ENCODE results near the gene SYCP3. TPM values are rescaled to one million over a fixed set of nuclear protein-coding genes. Genes with fewer than 3 reads are reported as not detected.
A peak's percentile ranks its signal among the peaks of the same experiment; 100 is the strongest.

SYCP3 gene
- total and polyA plus RNA-seq, 4 donors: 0.05 to 1.2 (median 0.67) TPM

- DNase-seq: no peak
- Histone ChIP-seq H3K9me3 (ENCODE audit: control insufficient read depth in 4 of 4, insufficient read depth in 3 of 4, low read length in 3 of 4) (no peaks in the 10 kb centered on the region), H3K27ac (ENCODE audit: low read depth in 1 of 2, low read length in 1 of 2) (no peak overlapping the region), H3K4me3 (no peak overlapping the region), H3K27me3 (ENCODE audit: control insufficient read depth in 3 of 3, insufficient read depth in 3 of 3, low read length in 2 of 3) (no peaks in the 10 kb centered on the region), H3K36me3 (ENCODE audit: control insufficient read depth in 4 of 4, insufficient read depth in 4 of 4, low read length in 4 of 4) (no peaks in the 10 kb centered on the region), H3K9ac (ENCODE audit: insufficient read depth in 1 of 2, low read length in 2 of 2) (no peak overlapping the region), H3K4me1 (ENCODE audit: control insufficient read depth in 5 of 5, insufficient read depth in 5 of 5, low read length in 5 of 5) (peaks cover 0 to 26% (median 3%) of the 10 kb centered on the region in 5 donors)
- 100% methylated on average over 1 of the region's 1 CpG for WGBS, 2 donors
- no peak for TF ChIP-seq CTCF (IDR thresholded peaks at IDR 0.05; ENCODE audit: control extremely low read depth, extremely low read depth)
- no peak for ATAC-seq (ENCODE audit: insufficient read depth, low FRiP score)
Observed at GRCh38 chr12:101706403-101706802, 32.9 kb downstream of the SYCP3 start.

GRCh38 chr12:101703487-101703886 lies 35.8 kb downstream of the SYCP3 start:
- no peak for TF ChIP-seq CTCF (IDR thresholded peaks at IDR 0.05; ENCODE audit: control extremely low read depth, extremely low read depth)

GRCh38 chr12:101700299-101700820 lies 38.9 kb downstream of the SYCP3 start:
- peak overlapping the region in 1 of 2 donors; percentile 50 for H3K27ac ChIP-seq (ENCODE audit: low read depth in 1 of 2, low read length in 1 of 2)
- H3K4me1 ChIP-seq (ENCODE audit: control insufficient read depth in 5 of 5, insufficient read depth in 5 of 5, low read length in 5 of 5): peaks cover 5 to 28% (median 12%) of the 10 kb centered on the region in 5 donors
- no peak for DNase-seq
- H3K9ac ChIP-seq (ENCODE audit: insufficient read depth in 1 of 2, low read length in 2 of 2): no peak overlapping the region
- no peaks in the 10 kb centered on the region for H3K27me3 ChIP-seq (ENCODE audit: control insufficient read depth in 3 of 3, insufficient read depth in 3 of 3, low read length in 2 of 3)
- H3K9me3 ChIP-seq (ENCODE audit: control insufficient read depth in 4 of 4, insufficient read depth in 3 of 4, low read length in 3 of 4): no peaks in the 10 kb centered on the region
- no peak for ATAC-seq (ENCODE audit: insufficient read depth, low FRiP score)
- whole genome bisulfite sequencing, 2 donors: 82 to 98% methylated on average over 2 of the region's 2 CpGs
- no peak overlapping the region for H3K4me3 ChIP-seq
- no peak for TF ChIP-seq CTCF (IDR thresholded peaks at IDR 0.05; ENCODE audit: control extremely low read depth, extremely low read depth)
- H3K36me3 ChIP-seq (ENCODE audit: control insufficient read depth in 4 of 4, insufficient read depth in 4 of 4, low read length in 4 of 4): no peaks in the 10 kb centered on the region

More at GRCh38 chr12:101703487-101703886, 35.8 kb downstream of the SYCP3 start:
- Histone ChIP-seq H3K9ac (ENCODE audit: insufficient read depth in 1 of 2, low read length in 2 of 2) (no peak overlapping the region), H3K4me1 (ENCODE audit: control insufficient read depth in 5 of 5, insufficient read depth in 5 of 5, low read length in 5 of 5) (peaks cover 2 to 33% (median 12%) of the 10 kb centered on the region in 5 donors), H3K4me3 (no peak overlapping the region), H3K27me3 (ENCODE audit: control insufficient read depth in 3 of 3, insufficient read depth in 3 of 3, low read length in 2 of 3) (no peaks in the 10 kb centered on the region), H3K27ac (ENCODE audit: low read depth in 1 of 2, low read length in 1 of 2) (no peak overlapping the region), H3K36me3 (ENCODE audit: control insufficient read depth in 4 of 4, insufficient read depth in 4 of 4, low read length in 4 of 4) (no peaks in the 10 kb centered on the region), H3K9me3 (ENCODE audit: control insufficient read depth in 4 of 4, insufficient read depth in 3 of 4, low read length in 3 of 4) (no peaks in the 10 kb centered on the region)
- DNase-seq (no peak), ATAC-seq (ENCODE audit: insufficient read depth, low FRiP score) (no peak)
- 89 to 91% methylated on average over 3 of the region's 3 CpGs for WGBS, 2 donors
